HepG2 (cell line): Measurements from ENCODE around the gene SRRT. TPM values are rescaled to one million over a fixed set of nuclear protein-coding genes. Genes with fewer than 3 reads are reported as not detected.

Experiments used
- ASH2L ChIP-seq: fragments of 300-600, 200-600 bp; sonication (generic); IDR thresholded peaks from 2 replicates; pipeline ENCODE4 v1.7.0; 2017; ENCODE audit warnings: low read depth, mild to moderate bottlenecking, moderate library complexity, mixed read lengths, low read length; ENCODE audit not compliant: insufficient read length
- HES4 ChIP-seq: sonication (generic); formaldehyde crosslinking; IDR thresholded peaks from 2 replicates; pipeline ENCODE4 v1.9.0; 2021; ENCODE audit warnings: mild to moderate bottlenecking, missing genetic modification reagents, borderline replicate concordance
- MAZ ChIP-seq, 2 experiments: sonication (generic) in 1 of 2; formaldehyde crosslinking in 1 of 2; IDR thresholded peaks; 2 replicates each; pipeline versions ENCODE4 v1.5.0 to v1.6.1; 2012 to 2020; ENCODE audit warnings: low read depth in 2 of 2, mild to moderate bottlenecking in 2 of 2, borderline replicate concordance in 1 of 2, improper control_type of control experiment in 1 of 2, low read length in 1 of 2, missing genetic modification reagents in 1 of 2, moderate library complexity in 1 of 2
- POLR2A ChIP-seq, 2 experiments: IDR thresholded peaks; 2 replicates each; pipeline ENCODE4 v1.6.1; 2011; ENCODE audit warnings: low read depth in 2 of 2, low read length in 2 of 2, mild to moderate bottlenecking in 1 of 2, moderate library complexity in 1 of 2; ENCODE audit not compliant: insufficient read depth in 1 of 2
- RARA ChIP-seq: IDR thresholded peaks from 2 replicates; pipeline ENCODE4 v1.6.1; 2016; ENCODE audit warnings: missing genetic modification reagents, missing compliant biosample characterization
- RBFOX2 ChIP-seq: fragments of 200-400 bp; formaldehyde crosslinking; IDR thresholded peaks from 2 replicates; pipeline ENCODE4 v1.6.1; 2017; ENCODE audit warnings: low read depth, mild to moderate bottlenecking, low read length
- TAF1 ChIP-seq: sonication (generic); formaldehyde crosslinking; IDR thresholded peaks from 2 replicates; pipeline ENCODE4 v1.4.0; 2020; ENCODE audit warnings: missing genetic modification reagents
- TBX2 ChIP-seq: sonication (generic); formaldehyde crosslinking; IDR thresholded peaks from 2 replicates; pipeline ENCODE4 v1.5.0; 2020; ENCODE audit warnings: missing genetic modification reagents, mild to moderate bottlenecking, borderline replicate concordance
- TOE1 ChIP-seq: sonication (generic); formaldehyde crosslinking; IDR thresholded peaks from 2 replicates; pipeline ENCODE4 v1.4.0; 2020; ENCODE audit warnings: mild to moderate bottlenecking, missing genetic modification reagents
- ZBTB1 ChIP-seq: sonication (generic); formaldehyde crosslinking; IDR thresholded peaks from 2 replicates; pipeline ENCODE4 v1.4.0; 2020; ENCODE audit warnings: missing genetic modification reagents, borderline replicate concordance
- ZNF101 ChIP-seq: sonication (generic); formaldehyde crosslinking; IDR thresholded peaks from 2 replicates; pipeline ENCODE4 v1.4.0; 2020; ENCODE audit warnings: mild to moderate bottlenecking, low read depth, missing genetic modification reagents, borderline replicate concordance
- ZNF138 ChIP-seq: sonication (generic); formaldehyde crosslinking; IDR thresholded peaks from 2 replicates; pipeline ENCODE4 v1.5.0; 2020; ENCODE audit warnings: mild to moderate bottlenecking, low read depth, missing genetic modification reagents
- ZNF17 ChIP-seq: sonication (generic); formaldehyde crosslinking; IDR thresholded peaks from 2 replicates; pipeline ENCODE4 v1.5.0; 2020; ENCODE audit warnings: mild to moderate bottlenecking, missing genetic modification reagents
- ZNF256 ChIP-seq: sonication (generic); formaldehyde crosslinking; conservative IDR thresholded peaks from 2 replicates; pipeline ENCODE4 v1.4.0; 2020; ENCODE audit warnings: missing genetic modification reagents
- ZNF264 ChIP-seq: sonication (generic); formaldehyde crosslinking; IDR thresholded peaks from 2 replicates; pipeline ENCODE4 v1.4.0; 2020; ENCODE audit warnings: missing genetic modification reagents
- ZNF441 ChIP-seq: sonication (generic); formaldehyde crosslinking; IDR thresholded peaks from 2 replicates; pipeline ENCODE4 v1.7.0; 2021; ENCODE audit warnings: missing genetic modification reagents, borderline replicate concordance
- ZNF782 ChIP-seq: sonication (generic); formaldehyde crosslinking; IDR thresholded peaks from 2 replicates; pipeline ENCODE4 v1.4.0; 2020; ENCODE audit warnings: missing genetic modification reagents, mild to moderate bottlenecking, borderline replicate concordance
- ZSCAN25 ChIP-seq: sonication (generic); formaldehyde crosslinking; IDR thresholded peaks from 2 replicates; pipeline ENCODE4 v1.8.0; 2022; ENCODE audit warnings: mild to moderate bottlenecking, missing genetic modification reagents
- polyA plus RNA-seq, 8 experiments: library from polyadenylated mRNA; depleted of rRNA in 3 of 8; stranded (reverse) in 7 of 8; unstranded in 1 of 8; fragments of >200 nt; fragmentation: Illumina TruSeq in 4 of 8; extraction: Trizol in 4 of 8; gene quantifications; 2 replicates each; pipeline versions ENCODE4 v1.2.1 to v1.2.3, GENCODE V29; 2011 to 2016; ENCODE audit warnings: low read depth in 4 of 8, missing spikeins in 1 of 8, mixed read lengths in 1 of 8; ENCODE audit not compliant: insufficient read depth in 1 of 8
- total RNA-seq, 5 experiments: library from RNA; depleted of rRNA; stranded (reverse); fragments of >200 nt; fragmentation: Illumina TruSeq; extraction: Trizol; gene quantifications; 2 replicates each; pipeline ENCODE4 v1.2.3, GENCODE V29; 2016; ENCODE audit warnings: low read depth in 1 of 5
- TF ChIP-seq, protein P1 (sequence below): sonication (generic); formaldehyde crosslinking; IDR thresholded peaks from 2 replicates; pipeline ENCODE4 v1.4.0; 2020; ENCODE audit warnings: missing genetic modification reagents, borderline replicate concordance
- TF ChIP-seq, protein P2 (sequence below): sonication (generic); formaldehyde crosslinking; IDR thresholded peaks from 2 replicates; pipeline ENCODE4 v1.8.0; 2022; ENCODE audit warnings: low read depth, missing genetic modification reagents
- TF ChIP-seq, protein P3 (sequence below): sonication (generic); formaldehyde crosslinking; IDR thresholded peaks from 2 replicates; pipeline ENCODE4 v1.4.0; 2020; ENCODE audit warnings: low read depth, mild to moderate bottlenecking, missing genetic modification reagents

Gene SRRT
- total and polyA plus RNA-seq, 2 of the 13 experiments (the other 11 are each of a cell fraction or from before 2014, with no cell fraction given), result 26.2 to 106 TPM

DNA sequence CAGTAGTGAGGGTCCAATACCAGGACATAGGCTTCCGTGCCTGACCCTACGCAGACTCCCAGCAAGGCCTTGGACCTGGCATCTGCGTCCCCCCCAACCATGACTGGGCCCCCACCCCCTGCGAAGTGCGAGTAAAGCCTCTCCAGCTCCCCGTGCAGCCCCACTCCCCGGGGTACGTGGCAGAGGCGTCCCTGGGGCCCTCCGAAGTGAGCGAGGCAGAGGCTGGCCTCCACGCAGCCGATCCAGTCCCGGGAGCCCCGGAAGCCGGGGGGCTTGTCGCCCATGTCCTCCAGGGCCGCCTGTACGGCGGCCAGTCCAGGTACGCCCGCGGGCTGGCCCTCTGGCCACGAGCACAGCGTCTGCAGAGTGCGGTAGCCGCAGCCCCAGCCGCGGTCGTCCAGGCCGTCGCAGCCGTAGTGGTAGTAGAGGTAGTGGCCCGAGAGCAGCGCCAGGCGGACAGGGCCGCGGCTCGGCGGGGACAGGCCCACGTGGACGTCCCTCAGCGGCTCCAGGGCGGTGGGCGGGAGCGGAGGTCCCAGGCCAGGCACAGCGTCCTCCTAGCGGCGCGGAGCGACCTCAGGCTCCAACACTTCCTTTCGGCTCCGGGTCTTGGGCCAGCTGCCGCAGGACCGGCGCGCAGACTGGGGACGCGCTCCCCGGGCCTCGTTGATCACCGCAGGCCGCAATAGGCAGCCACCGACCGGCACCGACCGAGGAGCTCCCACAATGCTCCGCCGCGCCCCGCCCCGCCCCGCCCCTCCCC lies 14.3 kb downstream of the SRRT start, which contains the start of gene UFSP1 (continued):
- peak; percentile 90 for TF ChIP-seq RBFOX2
- peak; percentile 23; the same call in 1 of the 2 replicates for TF ChIP-seq RARA (CRISPR knock-in tag)
- TF ChIP-seq, protein P1, sequence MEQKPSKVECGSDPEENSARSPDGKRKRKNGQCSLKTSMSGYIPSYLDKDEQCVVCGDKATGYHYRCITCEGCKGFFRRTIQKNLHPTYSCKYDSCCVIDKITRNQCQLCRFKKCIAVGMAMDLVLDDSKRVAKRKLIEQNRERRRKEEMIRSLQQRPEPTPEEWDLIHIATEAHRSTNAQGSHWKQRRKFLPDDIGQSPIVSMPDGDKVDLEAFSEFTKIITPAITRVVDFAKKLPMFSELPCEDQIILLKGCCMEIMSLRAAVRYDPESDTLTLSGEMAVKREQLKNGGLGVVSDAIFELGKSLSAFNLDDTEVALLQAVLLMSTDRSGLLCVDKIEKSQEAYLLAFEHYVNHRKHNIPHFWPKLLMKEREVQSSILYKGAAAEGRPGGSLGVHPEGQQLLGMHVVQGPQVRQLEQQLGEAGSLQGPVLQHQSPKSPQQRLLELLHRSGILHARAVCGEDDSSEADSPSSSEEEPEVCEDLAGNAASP (CRISPR knock-in tag), result no peak
- TF ChIP-seq ZSCAN25 (CRISPR knock-in tag), result peak; percentile 96
- 0 out of 2 replicates have a peak, but pooled peaks have one; percentile 56 for TF ChIP-seq ZNF256 (CRISPR knock-in tag)
- no peak for TF ChIP-seq TOE1
- peak; percentile 96 for TF ChIP-seq ZNF782 (CRISPR knock-in tag)
- peak; percentile 78; the same call in 1 of the 2 replicates for TF ChIP-seq ZNF441 (CRISPR knock-in tag)
- TF ChIP-seq TAF1 (CRISPR knock-in tag), result peak; percentile 83; the same call in 1 of the 2 replicates
- TF ChIP-seq POLR2A (IDR thresholded peaks at IDR 0.05; ENCODE audit: insufficient read depth in 1 of 2, low read depth in 2 of 2, low read length in 2 of 2), result peak in 1 of 2 experiments; percentile 84; a peak in 2 of 4 replicates
- TF ChIP-seq HES4 (CRISPR knock-in tag), result peak; percentile 95
- no peak for TF ChIP-seq MAZ (IDR thresholded peaks at IDR 0.05; ENCODE audit: borderline replicate concordance, low read depth, low read length)
- peak; percentile 94 for TF ChIP-seq MAZ (CRISPR knock-in tag; IDR thresholded peaks at IDR 0.05; ENCODE audit: low read depth)
- 0 out of 2 replicates have a peak, but pooled peaks have one; percentile 83 for TF ChIP-seq ZNF17 (CRISPR knock-in tag)
- 0 out of 2 replicates have a peak, but pooled peaks have one; percentile 49 for TF ChIP-seq ZNF101 (CRISPR knock-in tag)
- TF ChIP-seq, protein P2, sequence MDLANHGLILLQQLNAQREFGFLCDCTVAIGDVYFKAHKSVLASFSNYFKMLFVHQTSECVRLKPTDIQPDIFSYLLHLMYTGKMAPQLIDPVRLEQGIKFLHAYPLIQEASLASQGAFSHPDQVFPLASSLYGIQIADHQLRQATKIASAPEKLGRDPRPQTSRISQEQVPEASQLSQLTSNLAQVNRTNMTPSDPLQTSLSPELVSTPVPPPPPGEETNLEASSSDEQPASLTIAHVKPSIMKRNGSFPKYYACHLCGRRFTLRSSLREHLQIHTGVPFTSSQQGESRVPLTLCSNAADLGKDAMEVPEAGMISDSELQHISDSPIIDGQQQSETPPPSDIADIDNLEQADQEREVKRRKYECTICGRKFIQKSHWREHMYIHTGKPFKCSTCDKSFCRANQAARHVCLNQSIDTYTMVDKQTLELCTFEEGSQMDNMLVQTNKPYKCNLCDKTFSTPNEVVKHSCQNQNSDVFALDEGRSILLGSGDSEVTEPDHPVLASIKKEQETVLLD (CRISPR knock-in tag), result no peak
- TF ChIP-seq ZNF138 (CRISPR knock-in tag), result 0 out of 2 replicates have a peak, but pooled peaks have one; percentile 41
- peak; percentile 78 for TF ChIP-seq ASH2L
- TF ChIP-seq, protein P3, sequence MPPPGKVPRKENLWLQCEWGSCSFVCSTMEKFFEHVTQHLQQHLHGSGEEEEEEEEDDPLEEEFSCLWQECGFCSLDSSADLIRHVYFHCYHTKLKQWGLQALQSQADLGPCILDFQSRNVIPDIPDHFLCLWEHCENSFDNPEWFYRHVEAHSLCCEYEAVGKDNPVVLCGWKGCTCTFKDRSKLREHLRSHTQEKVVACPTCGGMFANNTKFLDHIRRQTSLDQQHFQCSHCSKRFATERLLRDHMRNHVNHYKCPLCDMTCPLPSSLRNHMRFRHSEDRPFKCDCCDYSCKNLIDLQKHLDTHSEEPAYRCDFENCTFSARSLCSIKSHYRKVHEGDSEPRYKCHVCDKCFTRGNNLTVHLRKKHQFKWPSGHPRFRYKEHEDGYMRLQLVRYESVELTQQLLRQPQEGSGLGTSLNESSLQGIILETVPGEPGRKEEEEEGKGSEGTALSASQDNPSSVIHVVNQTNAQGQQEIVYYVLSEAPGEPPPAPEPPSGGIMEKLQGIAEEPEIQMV, result peak; percentile 54; the same call in 1 of the 2 replicates
- 0 out of 2 replicates have a peak, but pooled peaks have one; percentile 49 for TF ChIP-seq ZBTB1 (CRISPR knock-in tag)
- TF ChIP-seq ZNF264 (CRISPR knock-in tag), result peak; percentile 61
- peak; percentile 87 for TF ChIP-seq TBX2 (CRISPR knock-in tag)
